IMR-90 (cell line): ENCODE data around the gene TNFRSF11A. TPM values are rescaled to one million over a fixed set of nuclear protein-coding genes. Genes with fewer than 3 reads are reported as not detected.

Source experiments
- ATAC-seq: fragments of 200-7000 bp; cut with Tn5 transposase; 2 replicates; pipeline ENCODE4 v1.9.1; 2020; ENCODE audit warnings: low read depth, mild to moderate bottlenecking, moderate library complexity
- BruUV-seq: library from RNA; stranded (reverse); fragments of 400-500 nt; replicated peaks from 2 replicates; lab custom pipeline; 2021; lab: Mats Ljungman, UMichigan
- CTCF ChIA-PET: fragments of 300-600 bp; formaldehyde crosslinking; extraction: SDS; loops from one replicate; lab custom pipeline; 2021; ENCODE audit warnings: antibody characterized with exemption; lab: Yijun Ruan, JAX
- POLR2A ChIA-PET: fragments of 300-600 bp; sonication (Branson Sonifier 250); formaldehyde crosslinking; loops from one replicate; lab custom pipeline; 2022; ENCODE audit warnings: antibody characterized with exemption; ENCODE audit not compliant: unreplicated experiment; lab: Charles Lee
- DNase-seq: peaks from one replicate; pipeline ENCODE4 v3.0.0; 2013
- H2AFZ ChIP-seq: replicated peaks from 2 replicates; pipeline ENCODE3; 2013; ENCODE audit warnings: low read length, mild to moderate bottlenecking; ENCODE audit not compliant: poor library complexity
- H2AK5ac ChIP-seq: 2 replicates; pipeline ENCODE4 v1.6.1; 2013; ENCODE audit warnings: low read depth, low read length, inconsistent platforms
- H2AK9ac ChIP-seq: replicated peaks from 2 replicates; pipeline ENCODE3; 2013; ENCODE audit warnings: mild to moderate bottlenecking, low read depth, low read length, moderate library complexity; ENCODE audit not compliant: poor library complexity
- H2BK120ac ChIP-seq: 2 replicates; pipeline ENCODE4 v1.6.1; 2013; ENCODE audit warnings: low read depth, low read length, inconsistent platforms
- H2BK15ac ChIP-seq: 3 replicates; pipeline ENCODE4 v1.6.1; 2013; ENCODE audit warnings: low read depth, low read length, inconsistent platforms
- H2BK20ac ChIP-seq: 2 replicates; pipeline ENCODE4 v1.6.1; 2013; ENCODE audit warnings: low read depth, mild to moderate bottlenecking, inconsistent platforms, low read length, moderate library complexity
- H2BK5ac ChIP-seq: 2 replicates; pipeline ENCODE4 v1.6.1; 2013; ENCODE audit warnings: mild to moderate bottlenecking, low read depth, low read length, inconsistent platforms; ENCODE audit not compliant: poor library complexity, severe bottlenecking
- H3K14ac ChIP-seq: replicated peaks from 2 replicates; pipeline ENCODE4 v1.6.1; 2013; ENCODE audit warnings: low read depth, low read length, inconsistent platforms
- H3K18ac ChIP-seq: 2 replicates; pipeline ENCODE4 v1.6.1; 2013; ENCODE audit warnings: low read depth, low read length, control low read depth
- H3K23ac ChIP-seq: 2 replicates; pipeline ENCODE4 v1.6.1; 2013; ENCODE audit warnings: low read depth, low read length, inconsistent platforms
- H3K27ac ChIP-seq: 2 replicates; pipeline ENCODE4 v1.5.1; 2013; ENCODE audit warnings: mild to moderate bottlenecking, control low read depth, low read length; ENCODE audit not compliant: insufficient read depth
- H3K27me3 ChIP-seq: 2 replicates; pipeline ENCODE4 v1.6.1; 2013; ENCODE audit warnings: low read length; ENCODE audit not compliant: control insufficient read depth, insufficient read depth
- H3K36me3 ChIP-seq: 2 replicates; pipeline ENCODE4 v1.6.1; 2013; ENCODE audit warnings: low read length, mixed read lengths; ENCODE audit not compliant: control insufficient read depth, insufficient read depth
- H3K4ac ChIP-seq: 2 replicates; pipeline ENCODE4 v1.6.1; 2013; ENCODE audit warnings: low read depth, low read length, inconsistent platforms
- H3K4me1 ChIP-seq: 2 replicates; pipeline ENCODE4 v1.6.1; 2013; ENCODE audit warnings: low read length, mixed read lengths; ENCODE audit not compliant: control insufficient read depth, insufficient read depth
- H3K4me2 ChIP-seq: 2 replicates; pipeline ENCODE4 v1.6.1; 2013; ENCODE audit warnings: low read depth, mild to moderate bottlenecking, control low read depth, low read length, moderate library complexity
- H3K4me3 ChIP-seq: 2 replicates; pipeline ENCODE4 v1.5.1; 2013; ENCODE audit warnings: low read depth, mild to moderate bottlenecking, control low read depth, low read length, moderate library complexity; ENCODE audit not compliant: insufficient read depth
- H3K56ac ChIP-seq: 2 replicates; pipeline ENCODE4 v1.6.1; 2013; ENCODE audit warnings: low read length, inconsistent platforms; ENCODE audit not compliant: insufficient read depth; ENCODE audit errors: extremely low read depth
- H3K79me1 ChIP-seq, 2 experiments: 2 replicates each; pipeline ENCODE4 v1.6.1; 2013; ENCODE audit warnings: low read length in 2 of 2, inconsistent platforms in 1 of 2, low read depth in 1 of 2
- H3K9ac ChIP-seq: 2 replicates; pipeline ENCODE4 v1.6.1; 2013; ENCODE audit warnings: low read depth, low read length, control low read depth
- H3K9me1 ChIP-seq: 2 replicates; pipeline ENCODE4 v1.6.1; 2013; ENCODE audit warnings: low read length, inconsistent platforms; ENCODE audit not compliant: insufficient read depth
- H3K9me3 ChIP-seq: 2 replicates; pipeline ENCODE4 v1.6.1; 2013; ENCODE audit warnings: low read length; ENCODE audit not compliant: control insufficient read depth, insufficient read depth
- H4K20me1 ChIP-seq: 2 replicates; pipeline ENCODE4 v1.6.1; 2013; ENCODE audit warnings: low read length, inconsistent platforms; ENCODE audit not compliant: insufficient read depth
- H4K5ac ChIP-seq: 2 replicates; pipeline ENCODE4 v1.6.1; 2013; ENCODE audit warnings: mild to moderate bottlenecking, low read depth, low read length, control low read depth
- H4K8ac ChIP-seq, 2 experiments: 2 replicates each; pipeline ENCODE4 v1.6.1; 2013; ENCODE audit warnings: low read depth in 2 of 2, low read length in 2 of 2, control low read depth in 1 of 2, inconsistent platforms in 1 of 2
- H4K91ac ChIP-seq: 2 replicates; pipeline ENCODE4 v1.6.1; 2013; ENCODE audit warnings: low read depth, low read length, inconsistent platforms; ENCODE audit not compliant: insufficient read depth
- CEBPB ChIP-seq: IDR thresholded peaks from 2 replicates; pipeline ENCODE4 v1.6.1; 2012; ENCODE audit warnings: low read depth, low read length, improper control_type of control experiment
- CHD1 ChIP-seq: IDR thresholded peaks from 2 replicates; pipeline ENCODE4 v1.6.1; 2012; ENCODE audit warnings: low read depth, low read length, improper control_type of control experiment
- FOS ChIP-seq: fragments of 150-350 bp; IDR thresholded peaks from 2 replicates; pipeline ENCODE4 v1.6.1; 2016; ENCODE audit warnings: low read depth, low read length
- MAFK ChIP-seq: IDR thresholded peaks from 2 replicates; pipeline ENCODE4 v1.6.1; 2012; ENCODE audit warnings: low read depth, low read length, improper control_type of control experiment
- MAZ ChIP-seq: IDR thresholded peaks from 2 replicates; pipeline ENCODE4 v1.6.1; 2012; ENCODE audit warnings: low read depth, mild to moderate bottlenecking, low read length, improper control_type of control experiment, moderate library complexity, borderline replicate concordance
- NFE2L2 ChIP-seq: fragments of 150-350 bp; IDR thresholded peaks from 2 replicates; pipeline ENCODE4 v1.6.1; 2016; ENCODE audit warnings: low read depth, mild to moderate bottlenecking, low read length
- POLR2A ChIP-seq: IDR thresholded peaks from 2 replicates; pipeline ENCODE4 v1.6.1; 2012; ENCODE audit warnings: mild to moderate bottlenecking, low read depth, low read length
- RAD21 ChIP-seq: IDR thresholded peaks from 2 replicates; pipeline ENCODE4 v1.6.1; 2012; ENCODE audit warnings: low read length, improper control_type of control experiment
- RCOR1 ChIP-seq: IDR thresholded peaks from 2 replicates; pipeline ENCODE4 v1.6.1; 2012; ENCODE audit warnings: mild to moderate bottlenecking, low read length, improper control_type of control experiment; ENCODE audit not compliant: insufficient replicate concordance
- WGBS, 2 experiments: methylation state at CpG; one replicate each; pipeline versions ENCODE4 v1.1.5 to v1.1.7; 2013; ENCODE audit warnings: missing lambda C conversion rate in 2 of 2; ENCODE audit not compliant: insufficient read length in 1 of 2; ENCODE audit errors: extremely low coverage in 2 of 2; 5-methylcytosine and 5-hydroxymethylcytosine counted together
- dilution Hi-C: fragments of 300-500 bp; cut with HindIII; formaldehyde crosslinking; loops from one replicate; pipeline ENCODE4 v1.14.3; 2018; ENCODE audit warnings: low sequenced_read_pairs; ENCODE audit not compliant: unreplicated experiment
- in situ Hi-C: fragments of 300-500 bp; cut with MboI; formaldehyde crosslinking; loops from 3 replicates; pipeline ENCODE4 v1.14.3; 2019; ENCODE audit warnings: low sequenced_read_pairs, inconsistent platforms, mixed read lengths
- intact Hi-C: fragments of 100-400 bp; cut with micrococcal nuclease; formaldehyde crosslinking; loops from 2 replicates; pipeline ENCODE4 v1.10.0; 2022
- polyA plus RNA-seq, 3 experiments: library from polyadenylated mRNA; depleted of rRNA; stranded (reverse); fragments of >200 nt; gene quantifications; 2 replicates each; pipeline ENCODE4 v1.2.3, GENCODE V29; 2012; ENCODE audit warnings: low replicate concordance in 1 of 3
- total RNA-seq: library from RNA; depleted of rRNA; stranded (reverse); fragments of >200 nt; gene quantifications from 2 replicates; pipeline ENCODE4 v1.2.3, GENCODE V29; 2012
- TF ChIP-seq, protein P1 (sequence below): conservative IDR thresholded peaks from 2 replicates; pipeline ENCODE4 v1.5.1; 2012; ENCODE audit warnings: mild to moderate bottlenecking, low read depth, low read length, improper control_type of control experiment
- TF ChIP-seq, protein P2 (sequence below): fragments of 150-350 bp; IDR thresholded peaks from 2 replicates; pipeline ENCODE4 v1.6.1; 2017; ENCODE audit warnings: mild to moderate bottlenecking, antibody characterized with exemption, low read length, low read depth
- TF ChIP-seq, protein P3 (sequence below): fragments of 150-350 bp; IDR thresholded peaks from 2 replicates; pipeline ENCODE4 v1.6.1; 2016; ENCODE audit warnings: low read depth, mild to moderate bottlenecking, low read length, moderate library complexity, borderline replicate concordance

TNFRSF11A gene
- total and polyA plus RNA-seq, 2 of the 4 experiments (the other 2 are of a cell fraction): under 0.01 TPM; not detected in 1

DNA sequence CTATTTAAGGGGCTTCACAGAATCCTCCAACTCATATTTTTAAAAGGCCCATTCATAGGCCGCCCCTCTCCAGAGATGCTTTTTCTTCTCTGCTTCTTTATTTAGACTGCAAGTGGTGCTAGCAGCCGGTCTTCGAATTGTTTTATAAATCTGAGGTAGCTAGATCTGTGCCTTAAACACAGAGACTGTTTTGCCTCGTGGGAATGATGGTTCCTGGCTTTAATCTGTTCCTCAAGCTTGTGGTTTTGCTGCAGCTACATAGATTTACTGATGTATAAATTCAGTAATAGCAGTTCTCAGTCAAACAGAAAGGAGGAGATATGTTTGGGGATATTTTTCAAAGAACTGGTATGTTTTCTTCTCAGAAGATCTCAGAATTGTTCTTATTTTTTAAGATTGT, 45.3 kb downstream of the TNFRSF11A start:
- Histone ChIP-seq H2AK9ac (no peak overlapping the region), H3K14ac (no peak overlapping the region), H3K9me1 (no peaks in the 10 kb centered on the region), H2BK20ac (no peak overlapping the region), H2AFZ (no peak overlapping the region), H4K8ac (no peak overlapping the region), H3K4ac (no peak overlapping the region), H3K23ac (no peak overlapping the region), H3K4me2 (no peak overlapping the region), H3K18ac (no peak overlapping the region), H3K27ac (no peak overlapping the region), H3K36me3 (no peaks in the 10 kb centered on the region), H2AK5ac (no peak overlapping the region), H3K9me3 (no peaks in the 10 kb centered on the region), H4K5ac (no peak overlapping the region), H3K4me1 (no peaks in the 10 kb centered on the region), H4K91ac (no peak overlapping the region), H2BK5ac (no peak overlapping the region), H2BK15ac (no peak overlapping the region), H4K20me1 (no peaks in the 10 kb centered on the region), H3K79me1 (no peaks in the 10 kb centered on the region), H3K9ac (no peak overlapping the region), H3K4me3 (no peak overlapping the region), H2BK120ac (no peak overlapping the region), H3K56ac (no peak overlapping the region), H3K27me3 (peaks cover 21% of the 10 kb centered on the region)
- CTCF ChIA-PET: interaction anchor here (0.9 kb wide), 1 partner anchor 25 kb away, joined by 3 read pairs; no protein-coding TSS in a partner anchor
- dilution Hi-C loops: no loop called here
- 17% methylated on average over 1 of the region's 4 CpGs; no CpG with 5 or more reads in 1 of the 2 experiments for WGBS, 2 experiments
- TF ChIP-seq CHD1: no peak
- no peak for TF ChIP-seq RAD21
- TF ChIP-seq, protein P1, sequence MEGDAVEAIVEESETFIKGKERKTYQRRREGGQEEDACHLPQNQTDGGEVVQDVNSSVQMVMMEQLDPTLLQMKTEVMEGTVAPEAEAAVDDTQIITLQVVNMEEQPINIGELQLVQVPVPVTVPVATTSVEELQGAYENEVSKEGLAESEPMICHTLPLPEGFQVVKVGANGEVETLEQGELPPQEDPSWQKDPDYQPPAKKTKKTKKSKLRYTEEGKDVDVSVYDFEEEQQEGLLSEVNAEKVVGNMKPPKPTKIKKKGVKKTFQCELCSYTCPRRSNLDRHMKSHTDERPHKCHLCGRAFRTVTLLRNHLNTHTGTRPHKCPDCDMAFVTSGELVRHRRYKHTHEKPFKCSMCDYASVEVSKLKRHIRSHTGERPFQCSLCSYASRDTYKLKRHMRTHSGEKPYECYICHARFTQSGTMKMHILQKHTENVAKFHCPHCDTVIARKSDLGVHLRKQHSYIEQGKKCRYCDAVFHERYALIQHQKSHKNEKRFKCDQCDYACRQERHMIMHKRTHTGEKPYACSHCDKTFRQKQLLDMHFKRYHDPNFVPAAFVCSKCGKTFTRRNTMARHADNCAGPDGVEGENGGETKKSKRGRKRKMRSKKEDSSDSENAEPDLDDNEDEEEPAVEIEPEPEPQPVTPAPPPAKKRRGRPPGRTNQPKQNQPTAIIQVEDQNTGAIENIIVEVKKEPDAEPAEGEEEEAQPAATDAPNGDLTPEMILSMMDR: no peak
- no peak for TF ChIP-seq POLR2A
- no peak for TF ChIP-seq MAZ
- TF ChIP-seq, protein P2, sequence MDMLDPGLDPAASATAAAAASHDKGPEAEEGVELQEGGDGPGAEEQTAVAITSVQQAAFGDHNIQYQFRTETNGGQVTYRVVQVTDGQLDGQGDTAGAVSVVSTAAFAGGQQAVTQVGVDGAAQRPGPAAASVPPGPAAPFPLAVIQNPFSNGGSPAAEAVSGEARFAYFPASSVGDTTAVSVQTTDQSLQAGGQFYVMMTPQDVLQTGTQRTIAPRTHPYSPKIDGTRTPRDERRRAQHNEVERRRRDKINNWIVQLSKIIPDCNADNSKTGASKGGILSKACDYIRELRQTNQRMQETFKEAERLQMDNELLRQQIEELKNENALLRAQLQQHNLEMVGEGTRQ: no peak
- no peak for TF ChIP-seq NFE2L2
- no peak for TF ChIP-seq FOS
- TF ChIP-seq, protein P3, sequence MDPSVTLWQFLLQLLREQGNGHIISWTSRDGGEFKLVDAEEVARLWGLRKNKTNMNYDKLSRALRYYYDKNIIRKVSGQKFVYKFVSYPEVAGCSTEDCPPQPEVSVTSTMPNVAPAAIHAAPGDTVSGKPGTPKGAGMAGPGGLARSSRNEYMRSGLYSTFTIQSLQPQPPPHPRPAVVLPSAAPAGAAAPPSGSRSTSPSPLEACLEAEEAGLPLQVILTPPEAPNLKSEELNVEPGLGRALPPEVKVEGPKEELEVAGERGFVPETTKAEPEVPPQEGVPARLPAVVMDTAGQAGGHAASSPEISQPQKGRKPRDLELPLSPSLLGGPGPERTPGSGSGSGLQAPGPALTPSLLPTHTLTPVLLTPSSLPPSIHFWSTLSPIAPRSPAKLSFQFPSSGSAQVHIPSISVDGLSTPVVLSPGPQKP: no peak
- TF ChIP-seq CEBPB: no peak
- TF ChIP-seq MAFK: no peak
- TF ChIP-seq RCOR1: no peak
- intact Hi-C loops: no loop called here
- DNase-seq (no peak), ATAC-seq (no peak)
- POLR2A ChIA-PET: no interaction called here
- in situ Hi-C loops: loop anchor here (10.0 kb wide), 1 partner anchor 56 kb away; no protein-coding TSS in a partner anchor
- no TSS peak for BruUV-seq
